Omental fat pad (tissue), 4 donors: ENCODE measurements around the gene TALDO1. TPM values are rescaled to one million over a fixed set of nuclear protein-coding genes. Genes with fewer than 3 reads are reported as not detected.

ENCODE experiments used
- ATAC-seq: fragments of 150-250 bp; one replicate; pipeline ENCODE4 v1.9.1; 2016; ENCODE audit warnings: mild to moderate bottlenecking, moderate library complexity; ENCODE audit not compliant: low FRiP score
- DNase-seq: peaks from one replicate; pipeline ENCODE4 v3.0.0-alpha.2; 2019; ENCODE audit warnings: low spot score
- CTCF ChIP-seq, 3 donors: fragments of 450-650 bp; IDR thresholded peaks; one replicate each; pipeline ENCODE4 v1.5.1; 2016 to 2017; ENCODE audit warnings: antibody characterized with exemption in 3 of 3, mild to moderate bottlenecking in 3 of 3, moderate library complexity in 2 of 3
- total RNA-seq, 4 donors: library from RNA; depleted of rRNA; stranded (reverse); fragments of >200 nt; gene quantifications; one replicate each; pipeline ENCODE4 v1.1.0, GENCODE V29; 2016

The TALDO1 gene
- 100 to 1,000 TPM; 183 to 295 (median 239) TPM for total RNA-seq

DNA sequence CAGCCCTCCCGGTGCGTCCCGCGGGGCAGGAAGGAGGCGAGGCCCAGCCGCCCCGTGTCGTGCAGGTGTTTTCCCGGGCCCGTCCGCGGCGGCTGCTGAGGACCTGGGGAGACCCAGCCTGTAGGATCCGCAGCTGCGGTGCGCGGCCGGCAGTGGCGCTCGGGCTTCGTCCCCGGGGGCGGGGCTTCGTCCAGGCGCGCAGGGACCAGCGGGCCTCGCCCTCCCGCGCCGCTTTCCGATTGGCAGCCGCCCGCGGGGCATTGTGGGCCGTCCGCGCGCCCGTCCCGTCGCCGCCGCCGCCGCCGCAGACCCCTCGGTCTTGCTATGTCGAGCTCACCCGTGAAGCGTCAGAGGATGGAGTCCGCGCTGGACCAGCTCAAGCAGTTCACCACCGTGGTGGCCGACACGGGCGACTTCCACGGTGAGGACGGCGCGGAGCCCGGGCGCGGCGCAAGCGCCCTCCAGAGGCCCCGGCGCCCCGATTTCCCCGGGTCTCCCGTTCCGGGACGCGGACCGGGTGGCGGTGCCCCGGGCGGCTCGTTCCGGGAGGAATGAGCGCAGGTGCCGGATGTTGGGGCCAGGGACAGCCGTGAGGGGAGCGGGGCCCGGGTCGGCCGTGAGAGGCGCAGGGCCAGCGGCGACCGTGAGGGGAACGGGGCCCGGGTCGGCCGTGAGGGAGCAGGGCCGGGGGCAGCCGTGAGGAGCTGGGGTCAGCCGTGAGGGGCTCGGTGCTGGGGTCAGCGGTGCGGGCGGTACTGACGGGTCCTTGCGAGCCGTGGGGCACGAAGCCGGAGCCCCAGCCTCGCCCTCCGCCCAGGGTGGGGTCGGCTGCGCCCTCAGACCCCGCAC lies at the start of gene TALDO1:
Gene TALDO1, plus strand, starts transcription at position 307 of the 849 bp plus-strand sequence. Its CDS starts 18 bp downstream, at position 325.
- DNase-seq (peak; percentile 65), ATAC-seq (peak; percentile 94)
- no peak for TF ChIP-seq CTCF (IDR thresholded peaks at IDR 0.05)

GRCh38 chr11:697811-698311 lies 49.4 kb upstream of the TALDO1 start:
- ATAC-seq (no peak), DNase-seq (no peak)

DNA sequence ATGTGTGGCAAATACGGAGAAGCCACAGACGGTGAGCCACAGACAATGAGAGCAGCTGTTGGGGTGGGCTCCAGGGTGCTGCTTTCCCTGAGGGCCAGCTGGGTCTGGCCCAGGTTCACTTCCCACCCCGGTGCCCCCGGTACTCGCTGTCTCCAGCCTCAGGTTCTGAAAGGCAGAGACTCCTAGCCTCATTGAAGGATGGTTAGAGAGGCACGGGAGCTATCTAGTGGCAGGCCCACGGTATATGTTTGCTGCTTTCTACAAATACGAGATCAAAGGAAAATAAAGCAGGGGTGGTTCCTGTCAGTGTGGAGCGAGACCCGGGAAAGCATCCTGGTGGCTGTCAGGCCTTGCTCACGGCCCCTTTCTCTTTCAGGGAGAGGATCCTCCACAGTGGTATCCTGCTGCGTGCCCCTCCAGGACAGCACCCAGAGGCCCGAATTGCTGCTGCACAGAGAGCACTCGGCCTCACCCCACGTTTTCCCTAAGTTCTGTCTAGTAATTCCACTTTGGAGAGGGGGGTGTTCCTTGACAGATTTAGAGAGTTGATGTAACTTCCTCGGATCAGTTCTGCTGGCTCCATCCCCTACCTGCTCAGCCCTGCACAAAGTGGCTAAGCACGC lies 48.7 kb upstream of the TALDO1 start:
- no peak for TF ChIP-seq CTCF (IDR thresholded peaks at IDR 0.05)
- DNase-seq, result no peak
- no peak for ATAC-seq

More at GRCh38 chr11:697811-698311, 49.4 kb upstream of the TALDO1 start:
- no peak for TF ChIP-seq CTCF (IDR thresholded peaks at IDR 0.05)

DNA sequence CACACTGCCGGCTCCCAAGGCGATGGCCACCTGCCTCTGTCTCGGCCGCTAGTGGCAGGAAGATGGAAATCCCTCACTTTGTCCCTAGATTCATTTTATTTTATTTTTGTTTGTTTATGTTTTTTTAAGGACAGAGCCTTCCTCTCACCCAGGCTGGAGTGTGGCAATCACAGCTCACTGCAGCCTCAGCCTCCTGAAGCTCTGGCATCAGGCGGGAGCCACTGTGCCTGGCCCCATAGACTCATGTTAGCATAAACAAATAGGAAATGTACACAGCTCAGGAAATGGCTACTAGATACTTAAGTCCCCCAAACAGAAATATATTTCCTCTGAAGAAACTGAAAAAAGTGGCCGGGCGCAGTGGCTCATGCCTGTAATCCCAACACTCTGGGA lies 48.2 kb upstream of the TALDO1 start:
- TF ChIP-seq CTCF (IDR thresholded peaks at IDR 0.05), result no peak
- DNase-seq (no peak), ATAC-seq (no peak)

DNA sequence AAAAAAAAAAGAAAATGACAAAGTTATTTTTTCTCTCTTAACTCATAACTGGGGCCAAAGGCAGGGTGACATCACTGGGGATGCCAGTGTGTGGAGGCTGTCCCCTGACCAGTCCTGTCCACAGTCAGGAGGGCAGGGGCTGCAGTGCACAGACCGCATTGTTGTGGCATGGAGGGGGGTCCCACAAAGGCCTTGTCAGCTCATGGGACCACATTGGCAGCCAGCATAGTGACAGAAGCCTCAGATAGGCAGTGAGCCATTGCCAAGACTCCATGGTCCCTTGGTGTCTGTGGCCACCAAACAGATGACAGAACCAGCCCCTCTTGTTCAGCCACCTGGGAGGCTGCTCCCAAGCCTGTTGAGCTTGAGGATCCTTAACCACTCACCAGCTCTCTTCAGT lies 47.5 kb upstream of the TALDO1 start:
- TF ChIP-seq CTCF (IDR thresholded peaks at IDR 0.05), result no peak
- DNase-seq (no peak), ATAC-seq (no peak)

DNA sequence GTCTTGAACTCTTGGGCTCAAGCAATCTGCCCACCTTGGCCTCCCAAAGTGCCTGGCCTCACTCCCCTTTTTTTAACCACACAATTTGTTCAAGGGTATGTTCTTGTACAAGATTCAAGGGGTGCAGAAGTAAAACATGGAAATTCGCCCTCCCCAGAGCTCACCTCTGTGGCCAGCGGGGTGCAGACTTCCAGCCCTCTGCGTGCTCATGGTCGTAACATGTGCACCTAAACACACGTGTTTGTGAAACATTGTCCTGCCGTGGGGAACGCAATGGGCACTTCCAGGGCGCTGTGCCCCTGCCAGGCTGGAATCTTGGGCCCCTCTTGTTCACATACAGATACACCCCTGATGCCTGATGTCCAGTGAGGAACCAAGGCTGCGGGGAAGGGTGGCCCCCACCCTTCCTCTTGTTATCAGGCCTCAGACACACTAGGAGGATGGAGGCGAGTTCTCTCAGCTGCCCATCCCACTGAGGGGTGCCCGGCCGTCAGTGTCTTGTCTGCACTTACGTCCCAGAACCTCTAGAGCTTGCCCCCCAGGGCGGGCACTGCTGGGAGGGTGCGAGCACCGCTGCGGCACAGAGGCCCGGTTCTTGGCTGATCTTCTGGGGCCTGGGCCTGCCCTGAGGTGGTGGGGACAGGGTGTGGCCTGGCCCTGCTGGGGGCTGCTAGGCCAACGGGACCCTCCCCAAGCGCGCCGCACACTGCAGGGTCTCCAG lies 45.4 kb upstream of the TALDO1 start:
- no peak for TF ChIP-seq CTCF (IDR thresholded peaks at IDR 0.05)

More for the DNA sequence above, 45.4 kb upstream of the TALDO1 start:
- ATAC-seq, result no peak
- no peak for DNase-seq
